Caco-2 (cell line): ENCODE results near the gene CYTIP. TPM values are rescaled to one million over a fixed set of nuclear protein-coding genes. Genes with fewer than 3 reads are reported as not detected.

ENCODE experiments used
- BruUV-seq: library from RNA; stranded (reverse); fragments of 400-500 nt; replicated peaks from 2 replicates; lab custom pipeline; 2021; lab: Mats Ljungman, UMichigan
- CTCF ChIA-PET: fragments of 300-600 bp; sonication (Branson Sonifier 250); formaldehyde crosslinking; loops from one replicate; lab custom pipeline; 2022; ENCODE audit warnings: antibody characterized with exemption; lab: Charles Lee
- POLR2A ChIA-PET: fragments of 300-600 bp; sonication (Branson Sonifier 250); formaldehyde crosslinking; loops from one replicate; lab custom pipeline; 2022; ENCODE audit warnings: antibody characterized with exemption; lab: Charles Lee
- DNase-seq, 2 experiments: peaks; one replicate each; pipeline versions ENCODE4 v3.0.0 to v3.0.0-alpha.2; 2020 to 2022
- H3K27me3 ChIP-seq: replicated peaks from 2 replicates; pipeline ENCODE4 v1.6.0; 2011; ENCODE audit warnings: low read length; ENCODE audit not compliant: control insufficient read depth, insufficient read depth
- H3K36me3 ChIP-seq: 2 replicates; pipeline ENCODE4 v1.5.1; 2011; ENCODE audit warnings: low read length; ENCODE audit not compliant: control insufficient read depth, insufficient read depth
- H3K4me1 ChIP-seq: fragments of 250-450 bp; sonication (Bioruptor Pico); 2 replicates; pipeline ENCODE4 v1.5.1; 2020; ENCODE audit warnings: mild to moderate bottlenecking
- H3K4me3 ChIP-seq: 2 replicates; pipeline ENCODE4 v1.5.1; 2011; ENCODE audit warnings: low read depth, mild to moderate bottlenecking, control low read depth, low read length
- H3K9me3 ChIP-seq: fragments of 250-450 bp; sonication (Bioruptor Pico); 2 replicates; pipeline ENCODE4 v1.5.1; 2020; ENCODE audit warnings: mild to moderate bottlenecking, moderate library complexity
- H3K27ac Mint-ChIP-seq: one replicate; pipeline ENCODE4 v1.8.0; 2022; ENCODE audit warnings: mixed read lengths; ENCODE audit not compliant: unreplicated experiment
- H3K27me3 Mint-ChIP-seq: one replicate; pipeline ENCODE4 v1.8.0; 2022; ENCODE audit warnings: mixed read lengths; ENCODE audit not compliant: insufficient read depth, unreplicated experiment
- H3K36me3 Mint-ChIP-seq: one replicate; pipeline ENCODE4 v1.8.0; 2022; ENCODE audit warnings: mild to moderate bottlenecking, mixed read lengths; ENCODE audit not compliant: insufficient read depth, unreplicated experiment
- H3K4me1 Mint-ChIP-seq: one replicate; pipeline ENCODE4 v1.8.0; 2022; ENCODE audit warnings: low read depth, mixed read lengths; ENCODE audit not compliant: unreplicated experiment
- H3K4me3 Mint-ChIP-seq: one replicate; pipeline ENCODE4 v1.8.0; 2022; ENCODE audit warnings: mild to moderate bottlenecking, moderate library complexity, mixed read lengths; ENCODE audit not compliant: unreplicated experiment
- H3K9me3 Mint-ChIP-seq: one replicate; pipeline ENCODE4 v1.8.0; 2022; ENCODE audit warnings: mixed read lengths; ENCODE audit not compliant: unreplicated experiment
- CTCF ChIP-seq, 2 experiments: fragments of 200-600 bp in 1 of 2; IDR thresholded peaks; 1 replicate in 1 of 2; 2 replicates in 1 of 2; pipeline versions ENCODE4 v1.5.1 to v1.8.0; 2011 to 2022; ENCODE audit warnings: antibody characterized with exemption in 1 of 2, control low read depth in 1 of 2, inconsistent platforms in 1 of 2, low read depth in 1 of 2, low read length in 1 of 2, mild to moderate bottlenecking in 1 of 2, moderate library complexity in 1 of 2; ENCODE audit not compliant: insufficient read depth in 1 of 2, severe bottlenecking in 1 of 2, unreplicated experiment in 1 of 2
- intact Hi-C: fragments of 100-400 bp; cut with micrococcal nuclease; formaldehyde crosslinking; loops from one replicate; pipeline ENCODE4 v1.10.0; 2022; ENCODE audit not compliant: unreplicated experiment
- total RNA-seq: library from RNA; stranded (reverse); gene quantifications from 2 replicates; pipeline ENCODE4 v1.2.3, GENCODE V29; 2022

The CYTIP gene
- total RNA-seq, 1 experiment from 2014 or later, result 1.1 TPM

- DNase-seq, result no peak
- Mint-ChIP-seq H3K27ac (no peak overlapping the region), H3K27me3 (no peaks in the 10 kb centered on the region), H3K4me1 (no peaks in the 10 kb centered on the region), H3K4me3 (no peak overlapping the region), H3K36me3 (no peaks in the 10 kb centered on the region), H3K9me3 (no peaks in the 10 kb centered on the region)
- Histone ChIP-seq H3K4me3 (no peak overlapping the region), H3K27me3 (no peaks in the 10 kb centered on the region), H3K9me3 (peaks cover 12% of the 10 kb centered on the region), H3K4me1 (no peaks in the 10 kb centered on the region), H3K36me3 (no peaks in the 10 kb centered on the region)
- BruUV-seq, result no TSS peak
- intact Hi-C loops, result no loop called here
- CTCF ChIA-PET, result no interaction called here
- TF ChIP-seq CTCF (IDR thresholded peaks at IDR 0.05; ENCODE audit: insufficient read depth in 1 of 2, low read depth in 1 of 2, low read length in 1 of 2, severe bottlenecking in 1 of 2, unreplicated experiment in 1 of 2), result no peak
- POLR2A ChIA-PET, result no interaction called here
Observed at GRCh38 chr2:157426477-157426994, 17.4 kb downstream of the CYTIP start.

GRCh38 chr2:157424374-157424773 is 19.5 kb downstream of the CYTIP start:
- BruUV-seq, result no TSS peak
- Histone ChIP-seq H3K4me3 (no peak overlapping the region), H3K27me3 (no peaks in the 10 kb centered on the region), H3K4me1 (no peaks in the 10 kb centered on the region), H3K9me3 (peaks cover 12% of the 10 kb centered on the region), H3K36me3 (no peaks in the 10 kb centered on the region; the same call in 1 of the 2 replicates)
- no peak for TF ChIP-seq CTCF (IDR thresholded peaks at IDR 0.05; ENCODE audit: insufficient read depth in 1 of 2, low read depth in 1 of 2, low read length in 1 of 2, severe bottlenecking in 1 of 2, unreplicated experiment in 1 of 2)
- H3K27ac Mint-ChIP-seq, result no peak overlapping the region
- no peaks in the 10 kb centered on the region for H3K27me3 Mint-ChIP-seq
- no peaks in the 10 kb centered on the region for H3K36me3 Mint-ChIP-seq
- H3K9me3 Mint-ChIP-seq, result no peaks in the 10 kb centered on the region
- H3K4me3 Mint-ChIP-seq, result no peak overlapping the region
- DNase-seq, result no peak
- ChIA-PET POLR2A (no interaction called here), CTCF (interaction anchor here (1.2 kb wide), 1 partner anchor 122 kb away, joined by 4 read pairs; no protein-coding TSS in a partner anchor)
- no peaks in the 10 kb centered on the region for H3K4me1 Mint-ChIP-seq
- intact Hi-C loops, result no loop called here

- POLR2A ChIA-PET, result no interaction called here
- DNase-seq, result no peak
- no peaks in the 10 kb centered on the region for H3K4me1 Mint-ChIP-seq
- no peak overlapping the region for H3K4me3 Mint-ChIP-seq
- no peaks in the 10 kb centered on the region for H3K36me3 Mint-ChIP-seq
- no peak for TF ChIP-seq CTCF (IDR thresholded peaks at IDR 0.05; ENCODE audit: insufficient read depth in 1 of 2, low read depth in 1 of 2, low read length in 1 of 2, severe bottlenecking in 1 of 2, unreplicated experiment in 1 of 2)
- CTCF ChIA-PET, result no interaction called here
- H3K27me3 Mint-ChIP-seq, result no peaks in the 10 kb centered on the region
- H3K27ac Mint-ChIP-seq, result no peak overlapping the region
- H3K9me3 Mint-ChIP-seq, result no peaks in the 10 kb centered on the region
- no TSS peak for BruUV-seq
- no peak overlapping the region for H3K4me3 ChIP-seq
- H3K4me1 ChIP-seq, result peaks cover 5% of the 10 kb centered on the region; the same call in 1 of the 2 replicates
- no peaks in the 10 kb centered on the region for H3K27me3 ChIP-seq
- intact Hi-C loops, result no loop called here
- peaks cover 12% of the 10 kb centered on the region for H3K9me3 ChIP-seq
- peaks cover 1% of the 10 kb centered on the region; the same call in 1 of the 2 replicates for H3K36me3 ChIP-seq
Observed at GRCh38 chr2:157421964-157422363, 21.9 kb downstream of the CYTIP start.
